Peyer's patch (tissue), 4 donors: ENCODE data around the gene SELENON. TPM values are rescaled to one million over a fixed set of nuclear protein-coding genes. Genes with fewer than 3 reads are reported as not detected.
A peak's percentile ranks its signal among the peaks of the same experiment; 100 is the strongest.

Source experiments
- DNase-seq, 3 donors: peaks; one replicate each; pipeline ENCODE4 v3.0.0-alpha.2; 2017 to 2019
- H3K27ac ChIP-seq, 4 donors: fragments of 200-600 bp; sonication (generic); one replicate each; pipeline ENCODE4 v1.5.1; 2016 to 2019
- H3K27me3 ChIP-seq, 2 donors: fragments of 200-600 bp; sonication (generic); one replicate each; pipeline ENCODE4 v1.5.1; 2019
- H3K36me3 ChIP-seq, 3 donors: fragments of 200-600 bp; sonication (generic); one replicate each; pipeline ENCODE4 v1.5.1; 2016 to 2019
- H3K4me1 ChIP-seq, 4 donors: fragments of 200-600 bp; sonication (generic); one replicate each; pipeline ENCODE4 v1.5.1; 2016 to 2019
- H3K4me3 ChIP-seq, 4 donors: fragments of 200-600 bp; sonication (generic); 1 replicate in 3 of 4; 2 replicates in 1 of 4; pipeline ENCODE4 v1.5.1; 2016 to 2019; ENCODE audit warnings: mild to moderate bottlenecking in 1 of 4
- H3K9me3 ChIP-seq, 4 donors: fragments of 200-600 bp; sonication (generic); one replicate each; pipeline ENCODE4 v1.5.1; 2016 to 2019; ENCODE audit warnings: mild to moderate bottlenecking in 1 of 4
- CTCF ChIP-seq, 6 experiments: fragments of 450-650 bp in 4 of 6; fragments of 200-600 bp in 2 of 6; sonication (generic) in 1 of 6; IDR thresholded peaks; one replicate each; pipeline ENCODE4 v1.5.1; 2017 to 2019; ENCODE audit warnings: antibody characterized with exemption in 6 of 6, mild to moderate bottlenecking in 3 of 6, moderate library complexity in 1 of 6
- POLR2A ChIP-seq, 2 donors: fragments of 450-650 bp; IDR thresholded peaks; one replicate each; pipeline ENCODE4 v1.5.1; 2017; ENCODE audit warnings: antibody characterized with exemption in 2 of 2, mild to moderate bottlenecking in 2 of 2, moderate library complexity in 2 of 2
- total RNA-seq, 4 donors: library from RNA; depleted of rRNA; stranded (reverse); fragments of >200 nt; gene quantifications; one replicate each; pipeline ENCODE4 v1.1.0, GENCODE V29; 2016

SELENON gene
- total RNA-seq, 4 donors from 2014 or later = 16.1 to 30.1 (median 22.0) TPM

- no peaks in the 10 kb centered on the region for H3K9me3 ChIP-seq
Measured at GRCh38 chr1:25757151-25757845, 42.7 kb upstream of the SELENON start.

GRCh38 chr1:25757846-25758185 lies 42.2 kb upstream of the SELENON start:
- Histone ChIP-seq H3K9me3 (no peaks in the 10 kb centered on the region), H3K4me1 (no peaks in the 10 kb centered on the region), H3K27me3 (no peaks in the 10 kb centered on the region), H3K36me3 (peaks cover 0 to 8% (median 0%) of the 10 kb centered on the region in 3 donors), H3K27ac (no peak overlapping the region), H3K4me3 (no peak overlapping the region)
- TF ChIP-seq CTCF (IDR thresholded peaks at IDR 0.05) (no peak), POLR2A (IDR thresholded peaks at IDR 0.05) (no peak)
- no peak for DNase-seq

More at GRCh38 chr1:25757151-25757845, 42.7 kb upstream of the SELENON start:
- H3K27ac ChIP-seq = no peak overlapping the region
- no peak for DNase-seq
- no peaks in the 10 kb centered on the region for H3K27me3 ChIP-seq
- no peaks in the 10 kb centered on the region for H3K4me1 ChIP-seq
- no peak for TF ChIP-seq CTCF (IDR thresholded peaks at IDR 0.05)
- TF ChIP-seq POLR2A (IDR thresholded peaks at IDR 0.05) = no peak
- peaks cover 0 to 8% (median 0%) of the 10 kb centered on the region in 3 donors for H3K36me3 ChIP-seq
- H3K4me3 ChIP-seq = no peak overlapping the region

- Histone ChIP-seq H3K27me3 (no peaks in the 10 kb centered on the region), H3K4me3 (no peak overlapping the region), H3K36me3 (peaks cover 0 to 4% (median 0%) of the 10 kb centered on the region in 3 donors), H3K9me3 (no peaks in the 10 kb centered on the region), H3K4me1 (no peaks in the 10 kb centered on the region), H3K27ac (no peak overlapping the region)
- TF ChIP-seq POLR2A (IDR thresholded peaks at IDR 0.05) (no peak), CTCF (IDR thresholded peaks at IDR 0.05) (peak in 3 of 6 experiments; percentile 10 to 21 (median 15))
- no peak for DNase-seq
Measured at GRCh38 chr1:25758466-25759070, 41.4 kb upstream of the SELENON start.

- H3K4me3 ChIP-seq = no peak overlapping the region
- TF ChIP-seq POLR2A (IDR thresholded peaks at IDR 0.05) (no peak), CTCF (IDR thresholded peaks at IDR 0.05) (no peak)
Measured at GRCh38 chr1:25760122-25760719, 39.8 kb upstream of the SELENON start.

GRCh38 chr1:25760871-25761270 lies 39.1 kb upstream of the SELENON start:
- no peak overlapping the region for H3K4me3 ChIP-seq
- no peaks in the 10 kb centered on the region for H3K27me3 ChIP-seq
- H3K27ac ChIP-seq = no peak overlapping the region
- H3K4me1 ChIP-seq = no peaks in the 10 kb centered on the region
- H3K9me3 ChIP-seq = no peaks in the 10 kb centered on the region
- TF ChIP-seq POLR2A (IDR thresholded peaks at IDR 0.05) (no peak), CTCF (IDR thresholded peaks at IDR 0.05) (no peak)
- DNase-seq = no peak
- no peaks in the 10 kb centered on the region for H3K36me3 ChIP-seq

More at GRCh38 chr1:25760122-25760719, 39.8 kb upstream of the SELENON start:
- DNase-seq = no peak
- Histone ChIP-seq H3K27ac (no peak overlapping the region), H3K27me3 (no peaks in the 10 kb centered on the region), H3K4me1 (no peaks in the 10 kb centered on the region), H3K36me3 (no peaks in the 10 kb centered on the region), H3K9me3 (no peaks in the 10 kb centered on the region)
